Measurements from ENCODE around the gene TRIM13.
"Not testable (repeated sequence)": the region's sequence is repeated elsewhere in the genome, so short reads cannot be mapped to it uniquely, and the experiment has no call there.

The TRIM13 gene

DNA sequence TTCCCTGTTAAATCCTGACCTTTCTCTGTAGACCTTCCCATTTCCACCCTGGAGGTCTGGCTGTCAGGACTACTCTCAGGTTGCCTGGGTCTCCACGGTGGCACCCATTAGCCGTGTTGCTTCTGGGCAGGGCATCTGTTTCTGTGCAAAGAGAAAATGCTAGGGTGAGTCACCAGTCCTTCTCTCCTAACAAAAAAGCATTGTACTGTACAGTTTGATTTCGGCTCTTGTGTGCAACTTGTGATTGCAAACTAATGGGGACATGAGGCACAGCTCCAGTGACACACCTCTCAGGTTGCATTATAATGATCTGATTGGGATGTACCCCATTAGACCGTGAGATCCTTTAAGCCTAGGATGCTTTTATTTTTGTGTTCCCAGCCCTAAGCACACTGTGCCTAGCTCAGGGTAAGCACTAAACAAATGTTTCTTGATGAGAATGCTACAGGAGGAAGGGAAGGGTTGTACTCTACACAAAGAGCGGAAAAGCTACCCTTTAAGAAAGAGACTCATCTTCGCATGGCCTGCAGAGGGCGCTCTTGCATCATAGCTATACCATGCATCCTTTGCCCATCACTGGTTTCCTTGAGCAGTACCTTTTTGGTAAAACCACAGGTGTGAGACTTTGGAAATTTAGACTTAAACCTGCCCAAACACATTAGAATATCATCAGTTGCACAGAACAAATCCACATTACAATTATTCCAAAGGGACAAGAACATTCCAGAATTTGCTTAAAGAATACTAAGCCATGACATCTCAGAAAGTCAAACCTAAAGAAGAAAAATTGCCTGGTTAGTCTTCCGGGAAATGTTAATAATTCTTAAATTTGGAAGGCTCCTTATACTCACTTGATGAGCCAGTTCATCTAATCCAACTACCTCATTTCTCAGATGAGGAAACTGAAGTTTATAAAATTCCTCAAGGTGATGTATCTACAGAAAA lies 20.3 kb upstream of the TRIM13 start:
- Histone ChIP-seq H3K4me1 (ENCODE audit: control insufficient read depth, insufficient read depth, low read length) (no peaks in the 10 kb centered on the region), H3K9ac (ENCODE audit: low read length in 2 of 2) (no peak overlapping the region), H3K9me3 (ENCODE audit: control insufficient read depth in 2 of 2, low read length in 2 of 2) (no peaks in the 10 kb centered on the region), H3K27ac (ENCODE audit: low read length) (no peak overlapping the region), H3K27me3 (ENCODE audit: control insufficient read depth in 1 of 2, insufficient read depth in 2 of 2, low read length in 2 of 2) (no peaks in the 10 kb centered on the region), H3K4me3 (ENCODE audit: low read length in 2 of 2) (peak overlapping the region in 1 of 2 donors; percentile 15), H3K36me3 (ENCODE audit: control insufficient read depth in 2 of 2, insufficient read depth in 2 of 2, low read length in 2 of 2) (no peaks in the 10 kb centered on the region)

DNA sequence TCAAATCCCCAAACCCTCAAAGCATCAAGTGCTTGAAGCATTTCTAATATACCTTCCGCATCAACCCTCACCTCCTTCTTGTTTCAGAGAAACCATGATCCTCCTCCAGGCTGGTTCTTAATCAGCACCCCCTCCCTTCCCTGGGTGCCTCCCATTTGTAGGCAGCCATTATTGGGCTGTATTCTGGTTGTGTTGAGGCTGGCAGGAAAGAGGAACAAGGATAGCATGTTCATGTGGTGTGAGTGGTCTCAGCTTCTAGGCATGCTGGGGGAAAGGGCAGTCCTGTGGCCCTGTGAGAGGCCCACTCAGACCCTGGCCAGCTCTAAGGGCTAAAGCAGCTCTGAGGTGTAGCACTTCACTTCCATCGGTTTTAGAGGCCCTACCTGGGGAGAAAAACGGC lies 18.9 kb upstream of the TRIM13 start:
- H3K4me3 ChIP-seq (ENCODE audit: low read length in 2 of 2): no peak overlapping the region
- no peak overlapping the region for H3K27ac ChIP-seq (ENCODE audit: low read length)
- H3K4me1 ChIP-seq (ENCODE audit: control insufficient read depth, insufficient read depth, low read length): no peaks in the 10 kb centered on the region
- H3K9me3 ChIP-seq (ENCODE audit: control insufficient read depth in 2 of 2, low read length in 2 of 2): no peaks in the 10 kb centered on the region
- H3K27me3 ChIP-seq (ENCODE audit: control insufficient read depth in 1 of 2, insufficient read depth in 2 of 2, low read length in 2 of 2): no peaks in the 10 kb centered on the region
- H3K36me3 ChIP-seq (ENCODE audit: control insufficient read depth in 2 of 2, insufficient read depth in 2 of 2, low read length in 2 of 2): no peaks in the 10 kb centered on the region
- no peak overlapping the region for H3K9ac ChIP-seq (ENCODE audit: low read length in 2 of 2)

GRCh38 chr13:49980266-49980665 lies 16.6 kb upstream of the TRIM13 start:
- peaks cover 2% of the 10 kb centered on the region for H3K4me1 ChIP-seq (ENCODE audit: control insufficient read depth, insufficient read depth, low read length)
- no peak overlapping the region for H3K9ac ChIP-seq (ENCODE audit: low read length in 2 of 2)
- no peaks in the 10 kb centered on the region for H3K9me3 ChIP-seq (ENCODE audit: control insufficient read depth in 2 of 2, low read length in 2 of 2)

DNA sequence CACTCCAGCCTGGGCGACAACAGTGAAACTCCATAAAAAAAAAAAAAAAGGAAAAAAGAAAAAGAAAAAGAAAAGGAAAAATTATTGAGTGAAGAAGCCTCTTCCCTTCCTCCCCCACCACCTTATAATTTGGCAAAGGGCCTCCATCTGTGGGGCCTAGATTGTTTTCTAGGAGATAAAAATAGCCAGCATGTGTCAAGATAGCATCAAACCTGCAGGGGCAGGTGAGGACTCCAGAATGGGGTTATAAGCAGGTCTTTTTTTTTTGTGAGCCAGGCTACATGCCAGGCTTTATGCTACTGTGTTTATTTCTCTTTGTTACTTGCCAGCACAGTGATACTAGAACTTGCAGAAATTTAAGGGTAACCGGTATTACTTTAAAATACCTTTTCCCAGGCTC lies 11.7 kb upstream of the TRIM13 start:
- Histone ChIP-seq H3K27ac (ENCODE audit: low read length) (no peak overlapping the region), H3K36me3 (ENCODE audit: control insufficient read depth in 2 of 2, insufficient read depth in 2 of 2, low read length in 2 of 2) (no peaks in the 10 kb centered on the region), H3K4me3 (ENCODE audit: low read length in 2 of 2) (no peak overlapping the region), H3K9ac (ENCODE audit: low read length in 2 of 2) (no peak overlapping the region), H3K4me1 (ENCODE audit: control insufficient read depth, insufficient read depth, low read length) (peaks cover 6% of the 10 kb centered on the region), H3K27me3 (ENCODE audit: control insufficient read depth in 1 of 2, insufficient read depth in 2 of 2, low read length in 2 of 2) (no peaks in the 10 kb centered on the region), H3K9me3 (ENCODE audit: control insufficient read depth in 2 of 2, low read length in 2 of 2) (no peaks in the 10 kb centered on the region)

More at GRCh38 chr13:49980266-49980665, 16.6 kb upstream of the TRIM13 start:
- Histone ChIP-seq H3K36me3 (ENCODE audit: control insufficient read depth in 2 of 2, insufficient read depth in 2 of 2, low read length in 2 of 2) (no peaks in the 10 kb centered on the region), H3K27me3 (ENCODE audit: control insufficient read depth in 1 of 2, insufficient read depth in 2 of 2, low read length in 2 of 2) (no peaks in the 10 kb centered on the region), H3K27ac (ENCODE audit: low read length) (no peak overlapping the region), H3K4me3 (ENCODE audit: low read length in 2 of 2) (no peak overlapping the region)

DNA sequence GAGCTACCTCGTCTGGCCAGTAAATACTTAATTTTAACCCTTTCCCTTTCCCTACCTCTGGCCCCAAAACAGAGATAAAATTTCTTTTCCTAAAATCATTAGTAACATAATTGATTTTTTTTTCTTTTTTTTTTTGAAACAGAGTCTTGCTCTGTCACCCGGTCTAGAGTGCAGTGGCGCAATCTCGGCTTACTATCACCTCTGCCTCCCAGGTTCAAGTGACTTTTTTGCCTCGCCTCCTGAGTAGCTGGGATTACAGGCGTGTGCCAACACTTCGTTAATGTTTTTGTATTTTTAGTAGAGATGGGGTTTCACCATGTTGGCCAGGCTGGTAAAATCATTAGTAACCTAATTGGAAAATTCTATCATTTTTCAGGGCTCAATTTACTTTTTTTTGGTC lies 10.4 kb upstream of the TRIM13 start:
- H3K36me3 ChIP-seq (ENCODE audit: control insufficient read depth in 2 of 2, insufficient read depth in 2 of 2, low read length in 2 of 2): no peaks in the 10 kb centered on the region
- peaks cover 6% of the 10 kb centered on the region for H3K4me1 ChIP-seq (ENCODE audit: control insufficient read depth, insufficient read depth, low read length)
- no peak overlapping the region for H3K27ac ChIP-seq (ENCODE audit: low read length)
- no peak overlapping the region for H3K4me3 ChIP-seq (ENCODE audit: low read length in 2 of 2)
- H3K9ac ChIP-seq (ENCODE audit: low read length in 2 of 2): no peak overlapping the region
- no peaks in the 10 kb centered on the region for H3K27me3 ChIP-seq (ENCODE audit: control insufficient read depth in 1 of 2, insufficient read depth in 2 of 2, low read length in 2 of 2)
- no peaks in the 10 kb centered on the region for H3K9me3 ChIP-seq (ENCODE audit: control insufficient read depth in 2 of 2, low read length in 2 of 2)

DNA sequence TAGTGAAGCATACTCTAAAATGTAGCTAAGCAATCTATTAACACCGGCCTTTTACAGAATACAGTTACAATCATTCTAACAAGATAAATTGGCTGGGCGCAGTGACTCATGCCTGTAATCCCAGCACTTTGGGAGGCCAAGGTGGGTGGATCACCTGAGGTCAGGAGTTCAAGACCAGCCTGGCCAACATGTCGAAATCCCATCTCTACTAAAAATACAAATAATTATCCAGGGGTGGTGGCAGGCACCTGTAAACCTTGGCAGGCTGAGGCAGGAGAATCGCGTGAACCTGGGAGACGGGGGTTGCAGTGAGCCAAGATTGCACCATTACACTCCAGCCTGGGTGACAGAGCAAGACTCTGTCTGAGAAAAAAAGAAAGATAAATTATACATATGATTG lies 6.2 kb upstream of the TRIM13 start:
- H3K4me1 ChIP-seq (ENCODE audit: control insufficient read depth, insufficient read depth, low read length); H3K36me3 ChIP-seq (ENCODE audit: control insufficient read depth in 2 of 2, insufficient read depth in 2 of 2, low read length in 2 of 2); H3K9ac ChIP-seq (ENCODE audit: low read length in 2 of 2); H3K27me3 ChIP-seq (ENCODE audit: control insufficient read depth in 1 of 2, insufficient read depth in 2 of 2, low read length in 2 of 2); H3K27ac ChIP-seq (ENCODE audit: low read length); H3K4me3 ChIP-seq (ENCODE audit: low read length in 2 of 2); H3K9me3 ChIP-seq (ENCODE audit: control insufficient read depth in 2 of 2, low read length in 2 of 2): not testable (repeated sequence)

DNA sequence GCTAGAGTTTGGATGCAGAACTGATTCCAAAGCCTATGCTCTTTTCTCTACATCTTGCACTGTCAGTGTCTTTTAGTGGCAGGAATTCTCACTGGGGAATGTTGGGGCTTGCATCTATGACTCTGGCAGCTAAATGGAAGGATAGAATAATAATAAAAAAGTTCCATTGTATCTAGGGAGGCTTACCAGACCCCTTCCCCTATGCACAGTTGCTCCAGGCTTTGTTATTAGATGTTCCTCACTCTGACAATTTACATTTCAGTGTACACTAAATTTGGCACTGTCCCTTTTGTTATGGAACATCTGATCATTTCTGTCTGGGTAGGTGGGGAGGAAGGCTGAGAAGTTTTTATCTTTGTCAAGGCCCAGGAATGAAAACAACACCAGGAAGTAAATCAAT lies 3.7 kb upstream of the TRIM13 start:
- H3K9me3 ChIP-seq (ENCODE audit: control insufficient read depth in 2 of 2, low read length in 2 of 2): no peaks in the 10 kb centered on the region
- no peak overlapping the region for H3K9ac ChIP-seq (ENCODE audit: low read length in 2 of 2)
- no peak overlapping the region for H3K27ac ChIP-seq (ENCODE audit: low read length)
- H3K36me3 ChIP-seq (ENCODE audit: control insufficient read depth in 2 of 2, insufficient read depth in 2 of 2, low read length in 2 of 2): no peaks in the 10 kb centered on the region
- no peak overlapping the region for H3K4me3 ChIP-seq (ENCODE audit: low read length in 2 of 2)
- peaks cover 6% of the 10 kb centered on the region for H3K4me1 ChIP-seq (ENCODE audit: control insufficient read depth, insufficient read depth, low read length)
- H3K27me3 ChIP-seq (ENCODE audit: control insufficient read depth in 1 of 2, insufficient read depth in 2 of 2, low read length in 2 of 2): no peaks in the 10 kb centered on the region

DNA sequence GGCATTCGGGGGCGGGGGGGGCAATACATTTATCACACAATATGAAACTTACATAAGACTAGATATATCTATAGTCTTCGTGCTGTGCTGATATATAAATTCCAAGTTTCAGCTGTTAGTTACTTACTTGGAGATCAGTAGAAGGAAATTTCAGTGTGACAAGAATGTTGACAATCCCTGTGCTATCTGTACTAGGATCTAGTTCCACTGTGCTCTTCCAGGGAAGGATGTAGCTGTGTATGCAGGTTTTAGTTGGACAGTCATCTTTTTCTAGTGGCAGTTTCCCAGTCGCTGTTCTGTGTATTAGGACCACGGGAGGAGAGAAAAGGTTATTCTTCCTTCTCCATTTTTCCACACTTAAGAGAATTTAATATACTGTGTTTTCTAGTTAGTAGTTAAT lies 3.2 kb upstream of the TRIM13 start:
- H3K9ac ChIP-seq (ENCODE audit: low read length in 2 of 2): no peak overlapping the region
- H3K9me3 ChIP-seq (ENCODE audit: control insufficient read depth in 2 of 2, low read length in 2 of 2): no peaks in the 10 kb centered on the region
- no peak overlapping the region for H3K27ac ChIP-seq (ENCODE audit: low read length)
- no peak overlapping the region for H3K4me3 ChIP-seq (ENCODE audit: low read length in 2 of 2)
- H3K4me1 ChIP-seq (ENCODE audit: control insufficient read depth, insufficient read depth, low read length): peaks cover 9% of the 10 kb centered on the region
- H3K27me3 ChIP-seq (ENCODE audit: control insufficient read depth in 1 of 2, insufficient read depth in 2 of 2, low read length in 2 of 2): no peaks in the 10 kb centered on the region
- H3K36me3 ChIP-seq (ENCODE audit: control insufficient read depth in 2 of 2, insufficient read depth in 2 of 2, low read length in 2 of 2): no peaks in the 10 kb centered on the region

- no peaks in the 10 kb centered on the region for H3K27me3 ChIP-seq (ENCODE audit: control insufficient read depth in 1 of 2, insufficient read depth in 2 of 2, low read length in 2 of 2)
- H3K27ac ChIP-seq (ENCODE audit: low read length): peak overlapping the region; percentile 90
- H3K9me3 ChIP-seq (ENCODE audit: control insufficient read depth in 2 of 2, low read length in 2 of 2): no peaks in the 10 kb centered on the region
- H3K4me3 ChIP-seq (ENCODE audit: low read length in 2 of 2): peak overlapping the region; percentile 76 to 78
- peaks cover 2 to 7% of the 10 kb centered on the region in 2 donors for H3K36me3 ChIP-seq (ENCODE audit: control insufficient read depth in 2 of 2, insufficient read depth in 2 of 2, low read length in 2 of 2)
- peak overlapping the region; percentile 88 for H3K9ac ChIP-seq (ENCODE audit: low read length in 2 of 2)
- H3K4me1 ChIP-seq (ENCODE audit: control insufficient read depth, insufficient read depth, low read length): peaks cover 9% of the 10 kb centered on the region
Observed at GRCh38 chr13:49995625-49996101, 1.2 kb upstream of the TRIM13 start.

GRCh38 chr13:49996161-49996915 lies 504 bp upstream of the TRIM13 start:
- H3K27me3 ChIP-seq (ENCODE audit: control insufficient read depth in 1 of 2, insufficient read depth in 2 of 2, low read length in 2 of 2): no peaks in the 10 kb centered on the region
- H3K36me3 ChIP-seq (ENCODE audit: control insufficient read depth in 2 of 2, insufficient read depth in 2 of 2, low read length in 2 of 2): peaks cover 2 to 7% of the 10 kb centered on the region in 2 donors
- peaks cover 9% of the 10 kb centered on the region for H3K4me1 ChIP-seq (ENCODE audit: control insufficient read depth, insufficient read depth, low read length)
- H3K9ac ChIP-seq (ENCODE audit: low read length in 2 of 2): peak overlapping the region; percentile 88
- H3K4me3 ChIP-seq (ENCODE audit: low read length in 2 of 2): peak overlapping the region; percentile 76 to 78
- peak overlapping the region; percentile 90 for H3K27ac ChIP-seq (ENCODE audit: low read length)
- H3K9me3 ChIP-seq (ENCODE audit: control insufficient read depth in 2 of 2, low read length in 2 of 2): no peaks in the 10 kb centered on the region

Measured in stomach smooth muscle (tissue), 2 donors.